NT2/D1 (cell line): ENCODE data around the gene ZDHHC20.

Source experiments
- SUZ12 ChIP-seq: IDR thresholded peaks from 2 replicates; pipeline ENCODE4 v1.6.1; 2011; ENCODE audit not compliant: insufficient read length, insufficient read depth; ENCODE audit errors: extremely low read depth
- ZNF274 ChIP-seq: IDR thresholded peaks from 2 replicates; pipeline ENCODE4 v1.6.1; 2011; ENCODE audit warnings: mild to moderate bottlenecking, low read depth, low read length

GRCh38 chr13:21426238-21426637 is 32.9 kb downstream of the ZDHHC20 start:
- TF ChIP-seq SUZ12 (no peak), ZNF274 (no peak)
